NCI-H146 treated with DMSO at 0.1 percent for 48 hours (cell line): ENCODE data around the gene MPP3.

Experiments
- DNase-seq: peaks from one replicate; lab custom pipeline; 2025; ENCODE audit not compliant: unreplicated experiment; lab: John Stamatoyannopoulos, UW

MPP3 gene

DNA sequence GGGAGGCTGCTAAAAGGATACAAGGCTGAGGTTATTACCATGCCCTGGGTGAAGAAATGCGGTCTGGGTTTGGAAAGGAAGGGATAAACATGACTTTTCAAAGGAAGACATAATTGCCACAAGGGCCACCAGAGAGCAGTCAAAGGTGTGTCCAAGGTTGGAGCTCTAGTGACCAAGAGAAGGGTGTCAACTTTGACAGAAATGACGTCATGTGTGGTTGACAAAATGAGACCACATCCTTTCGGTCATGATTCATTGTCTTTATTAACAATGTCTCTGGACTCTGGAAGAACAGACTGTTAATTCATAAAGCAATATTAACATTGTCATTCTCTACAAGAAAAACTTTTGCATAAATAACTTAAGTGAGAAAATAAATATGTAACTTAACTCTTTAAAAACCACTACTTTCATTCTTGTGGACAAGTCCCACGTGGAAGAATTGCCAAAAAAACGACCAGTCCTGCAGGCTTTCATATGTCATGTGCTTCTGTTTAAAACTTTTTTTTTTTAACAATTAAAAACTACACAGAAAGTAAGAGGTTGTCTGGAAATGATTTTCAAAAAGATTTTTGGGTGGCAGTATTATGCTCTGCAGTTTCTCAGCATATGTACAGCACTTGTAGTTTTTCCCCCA lies 79.3 kb downstream of the MPP3 start:
- DNase-seq = no peak
